AG04449 (cell line): ENCODE measurements around the gene SERPINB8.

Source experiments
- CTCF ChIA-PET: fragments of 350-600 bp; formaldehyde crosslinking; extraction: SDS; loops from one replicate; lab custom pipeline; 2021; ENCODE audit warnings: antibody characterized with exemption; lab: Yijun Ruan, JAX
- POLR2A ChIA-PET: fragments of 400-600, 350-600 bp; formaldehyde crosslinking; extraction: SDS; loops from one replicate; lab custom pipeline; 2020; ENCODE audit warnings: antibody characterized with exemption, inconsistent platforms; lab: Yijun Ruan, JAX
- DNase-seq: peaks from one replicate; pipeline ENCODE4 v3.0.0-alpha.2; 2010; ENCODE audit warnings: low read depth, low spot score
- H3K4me3 ChIP-seq: 2 replicates; pipeline ENCODE4 v1.5.1; 2011; ENCODE audit warnings: low read depth, mild to moderate bottlenecking, control low read depth, low read length
- CTCF ChIP-seq: IDR thresholded peaks from one replicate; pipeline ENCODE4 v1.5.1; 2011; ENCODE audit warnings: mild to moderate bottlenecking, moderate library complexity, low read length, control low read depth, inconsistent platforms; ENCODE audit not compliant: insufficient read depth; ENCODE audit errors: missing control alignments

Gene SERPINB8

DNA sequence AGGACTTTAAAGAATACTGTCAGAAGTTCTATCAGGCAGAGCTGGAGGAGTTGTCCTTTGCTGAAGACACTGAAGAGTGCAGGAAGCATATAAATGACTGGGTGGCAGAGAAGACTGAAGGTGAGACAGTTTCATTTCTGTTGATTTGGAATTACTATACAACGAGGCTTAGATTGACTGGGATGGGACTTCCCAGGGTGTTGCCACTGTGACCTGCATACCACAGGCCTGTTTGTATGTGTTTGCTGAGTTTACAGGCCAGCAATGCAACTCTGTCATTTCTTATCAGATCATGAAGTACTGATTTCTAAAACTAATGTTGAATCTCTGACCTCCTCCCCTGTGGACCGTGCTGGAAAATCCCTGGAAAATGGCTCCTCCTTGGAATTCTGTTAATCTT is 11.8 kb downstream of the SERPINB8 start:
- POLR2A ChIA-PET, result no interaction called here
- CTCF ChIA-PET, result interaction anchor here (6.3 kb wide), 1 partner anchor 12 kb away, joined by 66 read pairs; no protein-coding TSS in a partner anchor

GRCh38 chr18:63982361-63982760 is 12.5 kb downstream of the SERPINB8 start:
- DNase-seq, result no peak
- TF ChIP-seq CTCF, result no peak
- CTCF ChIA-PET, result interaction anchor here (6.3 kb wide), 1 partner anchor 12 kb away, joined by 66 read pairs; no protein-coding TSS in a partner anchor
- no peak overlapping the region for H3K4me3 ChIP-seq
- POLR2A ChIA-PET, result no interaction called here

More for the DNA sequence above, 11.8 kb downstream of the SERPINB8 start:
- TF ChIP-seq CTCF, result no peak
- no peak overlapping the region for H3K4me3 ChIP-seq
- no peak for DNase-seq

GRCh38 chr18:63986885-63987284 is 17.0 kb downstream of the SERPINB8 start:
- DNase-seq, result no peak

DNA sequence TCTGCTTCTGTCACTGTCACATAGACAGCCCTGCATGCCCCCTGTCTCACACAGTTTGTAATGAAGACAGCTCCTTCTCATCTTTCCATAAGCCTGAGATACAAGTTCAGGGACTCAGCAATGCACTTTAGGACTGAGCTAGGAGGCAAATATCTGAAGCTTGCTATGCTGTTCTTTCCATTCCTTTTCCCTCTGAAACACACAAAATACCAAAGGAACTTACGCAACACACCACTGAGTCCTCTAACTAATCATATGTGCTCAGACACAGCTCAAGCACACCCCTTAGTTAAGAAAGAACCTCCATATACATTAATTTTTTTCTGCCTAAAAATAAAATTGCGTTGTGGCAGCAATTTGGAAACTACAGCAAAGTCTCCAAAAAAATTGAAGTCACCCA is 17.9 kb downstream of the SERPINB8 start:
- H3K4me3 ChIP-seq, result no peak overlapping the region
- no peak for DNase-seq
- no peak for TF ChIP-seq CTCF
- ChIA-PET POLR2A (no interaction called here), CTCF (interaction anchor here (1.0 to 4.2 kb wide), 6 partner anchors 8 to 52 kb away, joined by 3 to 25 read pairs (median 4); no protein-coding TSS in a partner anchor)

More at GRCh38 chr18:63986885-63987284, 17.0 kb downstream of the SERPINB8 start:
- ChIA-PET POLR2A (no interaction called here), CTCF (interaction anchor here (0.9 to 6.3 kb wide), 5 partner anchors 7 to 50 kb away, joined by 3 to 66 read pairs (median 5); no protein-coding TSS in a partner anchor)
- TF ChIP-seq CTCF, result no peak
- no peak overlapping the region for H3K4me3 ChIP-seq

GRCh38 chr18:63992751-63993150 is 22.9 kb downstream of the SERPINB8 start:
- CTCF ChIA-PET, result interaction anchor here (1.0 to 3.2 kb wide), 3 partner anchors 13 to 30 kb away, joined by 3 to 17 read pairs (median 3); no protein-coding TSS in a partner anchor
- no peak overlapping the region for H3K4me3 ChIP-seq
- POLR2A ChIA-PET, result no interaction called here
- no peak for DNase-seq
- TF ChIP-seq CTCF, result no peak

GRCh38 chr18:63994783-63995399 is 25.0 kb downstream of the SERPINB8 start:
- TF ChIP-seq CTCF, result peak; percentile 82
- no peak for DNase-seq
- ChIA-PET CTCF (interaction anchor here (0.6 to 5.0 kb wide), 26 partner anchors 11 to 484 kb away, joined by 3 to 129 read pairs (median 4); partner anchors contain the start of gene SERPINB8), POLR2A (interaction anchor here (0.6 kb wide), 1 partner anchor 33 kb away, joined by 3 read pairs; no protein-coding TSS in a partner anchor)
- H3K4me3 ChIP-seq, result no peak overlapping the region
